HepG2 (cell line): ENCODE measurements around the gene SH3YL1. TPM values are rescaled to one million over a fixed set of nuclear protein-coding genes. Genes with fewer than 3 reads are reported as not detected.

Experiments used
- AKNA ChIP-seq: sonication (generic); formaldehyde crosslinking; IDR thresholded peaks from 2 replicates; pipeline ENCODE4 v1.4.0; 2020; ENCODE audit warnings: missing genetic modification reagents, borderline replicate concordance
- ATAD3A ChIP-seq: sonication (generic); formaldehyde crosslinking; IDR thresholded peaks from 2 replicates; pipeline ENCODE4 v1.4.0; 2020; ENCODE audit warnings: missing genetic modification reagents
- EHMT2 ChIP-seq: fragments of 200-600 bp; sonication (generic); IDR thresholded peaks from 2 replicates; pipeline ENCODE4 v1.7.0; 2017; ENCODE audit warnings: antibody characterized with exemption, low read depth, low read length, borderline replicate concordance
- KDM5A ChIP-seq: fragments of 200-600 bp; sonication (generic); IDR thresholded peaks from 2 replicates; pipeline ENCODE4 v1.7.0; 2018; ENCODE audit warnings: antibody characterized with exemption, mild to moderate bottlenecking, low read length, borderline replicate concordance
- MBD4 ChIP-seq: IDR thresholded peaks from 2 replicates; pipeline ENCODE4 v1.6.1; 2012; ENCODE audit warnings: low read length, inconsistent platforms, borderline replicate concordance
- NFIC ChIP-seq: IDR thresholded peaks from 2 replicates; pipeline ENCODE4 v1.6.1; 2012; ENCODE audit warnings: mild to moderate bottlenecking, low read length, inconsistent platforms
- RCOR2 ChIP-seq: IDR thresholded peaks from 2 replicates; pipeline ENCODE4 v1.6.1; 2016; ENCODE audit warnings: missing biosample characterization, missing genetic modification reagents
- THRA ChIP-seq: sonication (generic); formaldehyde crosslinking; IDR thresholded peaks from 2 replicates; pipeline ENCODE4 v1.4.0; 2020; ENCODE audit warnings: missing genetic modification reagents, borderline replicate concordance
- XBP1 ChIP-seq: sonication (generic); formaldehyde crosslinking; IDR thresholded peaks from 2 replicates; pipeline ENCODE4 v1.5.0; 2020; ENCODE audit warnings: missing genetic modification reagents
- YY1 ChIP-seq: IDR thresholded peaks from 2 replicates; pipeline ENCODE4 v1.6.1; 2011; ENCODE audit warnings: low read length, low read depth, moderate library complexity, mild to moderate bottlenecking; ENCODE audit not compliant: insufficient read depth, insufficient replicate concordance
- ZKSCAN8 ChIP-seq: IDR thresholded peaks from 2 replicates; pipeline ENCODE4 v1.6.1; 2016; ENCODE audit warnings: borderline replicate concordance, missing genetic modification reagents, missing compliant biosample characterization
- ZNF253 ChIP-seq: sonication (generic); formaldehyde crosslinking; IDR thresholded peaks from 2 replicates; pipeline ENCODE4 v1.8.0; 2022; ENCODE audit warnings: mild to moderate bottlenecking, missing genetic modification reagents, borderline replicate concordance
- ZNF367 ChIP-seq: sonication (generic); formaldehyde crosslinking; IDR thresholded peaks from 2 replicates; pipeline ENCODE4 v1.4.0; 2020; ENCODE audit warnings: missing genetic modification reagents, borderline replicate concordance
- ZNF570 ChIP-seq: sonication (generic); formaldehyde crosslinking; IDR thresholded peaks from 2 replicates; pipeline ENCODE4 v1.4.0; 2020; ENCODE audit warnings: mild to moderate bottlenecking, missing genetic modification reagents, borderline replicate concordance
- ZNF703 ChIP-seq: sonication (generic); formaldehyde crosslinking; IDR thresholded peaks from 2 replicates; pipeline ENCODE4 v1.5.1; 2020; ENCODE audit warnings: missing genetic modification reagents, mild to moderate bottlenecking, moderate library complexity, borderline replicate concordance
- polyA plus RNA-seq, 8 experiments: library from polyadenylated mRNA; depleted of rRNA in 3 of 8; stranded (reverse) in 7 of 8; unstranded in 1 of 8; fragments of >200 nt; fragmentation: Illumina TruSeq in 4 of 8; extraction: Trizol in 4 of 8; gene quantifications; 2 replicates each; pipeline versions ENCODE4 v1.2.1 to v1.2.3, GENCODE V29; 2011 to 2016; ENCODE audit warnings: low read depth in 4 of 8, missing spikeins in 1 of 8, mixed read lengths in 1 of 8; ENCODE audit not compliant: insufficient read depth in 1 of 8
- total RNA-seq, 5 experiments: library from RNA; depleted of rRNA; stranded (reverse); fragments of >200 nt; fragmentation: Illumina TruSeq; extraction: Trizol; gene quantifications; 2 replicates each; pipeline ENCODE4 v1.2.3, GENCODE V29; 2016; ENCODE audit warnings: low read depth in 1 of 5
- TF ChIP-seq, protein P1 (sequence below): sonication (generic); formaldehyde crosslinking; IDR thresholded peaks from 2 replicates; pipeline ENCODE4 v1.5.1; 2020; ENCODE audit warnings: missing genetic modification reagents, mild to moderate bottlenecking, borderline replicate concordance
- TF ChIP-seq, protein P2 (sequence below): sonication (generic); formaldehyde crosslinking; IDR thresholded peaks from 2 replicates; pipeline ENCODE4 v1.4.0; 2020; ENCODE audit warnings: missing genetic modification reagents, borderline replicate concordance

SH3YL1 gene
- total and polyA plus RNA-seq, 2 of the 13 experiments (the other 11 are each of a cell fraction or from before 2014, with no cell fraction given) = 13.0 to 48.2 TPM

DNA sequence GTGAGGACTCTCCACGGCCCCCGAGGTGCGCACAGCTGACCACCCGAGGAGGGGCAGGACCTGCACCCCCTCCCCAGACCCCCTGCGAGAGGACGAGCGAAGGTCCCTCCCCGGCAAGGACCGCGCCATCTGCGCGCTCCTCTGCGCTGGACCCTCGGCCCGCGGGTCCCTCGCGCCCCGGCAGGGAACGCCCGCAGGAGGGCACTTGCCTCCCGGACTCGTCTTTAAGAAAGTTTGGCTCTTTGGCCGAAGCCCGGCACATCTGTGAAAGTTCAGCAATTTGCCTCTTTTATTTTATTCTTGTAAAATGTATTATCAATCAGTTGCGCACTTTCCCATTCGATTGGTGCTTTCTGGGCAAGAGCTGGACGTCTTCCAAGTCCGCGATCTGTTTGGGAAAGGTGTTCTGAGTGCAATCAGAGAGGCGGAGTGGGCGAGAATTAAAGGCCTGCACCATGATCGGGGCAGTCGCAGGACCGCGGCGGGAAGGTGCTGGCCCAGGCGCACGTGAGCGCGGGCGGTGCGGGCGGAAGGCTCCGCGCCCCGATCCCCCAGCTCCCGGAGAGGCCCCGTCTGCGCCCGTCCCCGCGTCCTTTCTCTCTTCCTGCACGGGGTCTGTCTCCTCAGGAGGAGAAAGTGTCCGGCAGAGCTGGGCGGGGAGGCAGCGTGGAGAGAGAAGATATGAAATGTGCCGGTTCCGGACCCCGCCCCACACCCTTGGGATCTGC, 25.7 kb upstream of the SH3YL1 start (continued):
- TF ChIP-seq ZKSCAN8 (CRISPR knock-in tag) (no peak), ZNF253 (CRISPR knock-in tag) (no peak), KDM5A (no peak), EHMT2 (no peak), ZNF367 (CRISPR knock-in tag) (no peak), AKNA (no peak), THRA (CRISPR knock-in tag) (no peak), ATAD3A (CRISPR knock-in tag) (no peak; the same call in 1 of the 2 replicates), MBD4 (no peak), RCOR2 (CRISPR knock-in tag) (no peak), NFIC (no peak), ZNF703 (CRISPR knock-in tag) (no peak), YY1 (no peak), XBP1 (no peak), ZNF570 (CRISPR knock-in tag) (no peak)
- TF ChIP-seq, protein P1, sequence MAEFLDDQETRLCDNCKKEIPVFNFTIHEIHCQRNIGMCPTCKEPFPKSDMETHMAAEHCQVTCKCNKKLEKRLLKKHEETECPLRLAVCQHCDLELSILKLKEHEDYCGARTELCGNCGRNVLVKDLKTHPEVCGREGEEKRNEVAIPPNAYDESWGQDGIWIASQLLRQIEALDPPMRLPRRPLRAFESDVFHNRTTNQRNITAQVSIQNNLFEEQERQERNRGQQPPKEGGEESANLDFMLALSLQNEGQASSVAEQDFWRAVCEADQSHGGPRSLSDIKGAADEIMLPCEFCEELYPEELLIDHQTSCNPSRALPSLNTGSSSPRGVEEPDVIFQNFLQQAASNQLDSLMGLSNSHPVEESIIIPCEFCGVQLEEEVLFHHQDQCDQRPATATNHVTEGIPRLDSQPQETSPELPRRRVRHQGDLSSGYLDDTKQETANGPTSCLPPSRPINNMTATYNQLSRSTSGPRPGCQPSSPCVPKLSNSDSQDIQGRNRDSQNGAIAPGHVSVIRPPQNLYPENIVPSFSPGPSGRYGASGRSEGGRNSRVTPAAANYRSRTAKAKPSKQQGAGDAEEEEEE = no peak
- TF ChIP-seq, protein P2, sequence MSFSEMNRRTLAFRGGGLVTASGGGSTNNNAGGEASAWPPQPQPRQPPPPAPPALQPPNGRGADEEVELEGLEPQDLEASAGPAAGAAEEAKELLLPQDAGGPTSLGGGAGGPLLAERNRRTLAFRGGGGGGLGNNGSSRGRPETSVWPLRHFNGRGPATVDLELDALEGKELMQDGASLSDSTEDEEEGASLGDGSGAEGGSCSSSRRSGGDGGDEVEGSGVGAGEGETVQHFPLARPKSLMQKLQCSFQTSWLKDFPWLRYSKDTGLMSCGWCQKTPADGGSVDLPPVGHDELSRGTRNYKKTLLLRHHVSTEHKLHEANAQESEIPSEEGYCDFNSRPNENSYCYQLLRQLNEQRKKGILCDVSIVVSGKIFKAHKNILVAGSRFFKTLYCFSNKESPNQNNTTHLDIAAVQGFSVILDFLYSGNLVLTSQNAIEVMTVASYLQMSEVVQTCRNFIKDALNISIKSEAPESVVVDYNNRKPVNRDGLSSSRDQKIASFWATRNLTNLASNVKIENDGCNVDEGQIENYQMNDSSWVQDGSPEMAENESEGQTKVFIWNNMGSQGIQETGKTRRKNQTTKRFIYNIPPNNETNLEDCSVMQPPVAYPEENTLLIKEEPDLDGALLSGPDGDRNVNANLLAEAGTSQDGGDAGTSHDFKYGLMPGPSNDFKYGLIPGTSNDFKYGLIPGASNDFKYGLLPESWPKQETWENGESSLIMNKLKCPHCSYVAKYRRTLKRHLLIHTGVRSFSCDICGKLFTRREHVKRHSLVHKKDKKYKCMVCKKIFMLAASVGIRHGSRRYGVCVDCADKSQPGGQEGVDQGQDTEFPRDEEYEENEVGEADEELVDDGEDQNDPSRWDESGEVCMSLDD (CRISPR knock-in tag) = no peak
